Natural killer cell (primary cell): ENCODE data around the gene CNR2. TPM values are rescaled to one million over a fixed set of nuclear protein-coding genes. Genes with fewer than 3 reads are reported as not detected.
"Not testable (repeated sequence)": the region's sequence is repeated elsewhere in the genome, so short reads cannot be mapped to it uniquely, and the experiment has no call there.

ENCODE experiments used
- ATAC-seq, 3 donors: fragments of 150-1000 bp in 2 of 3; fragments of 200-7000 bp in 1 of 3; cut with Tn5 transposase; 1 replicate in 1 of 3; 2 replicates in 2 of 3; pipeline ENCODE4 v1.10.0; 2021; ENCODE audit warnings: mild to moderate bottlenecking in 2 of 3, moderate library complexity in 2 of 3
- DNase-seq, 2 donors: peaks; one replicate each; pipeline versions ENCODE4 v3.0.0 to v3.0.0-alpha.2; 2013 to 2021; ENCODE audit warnings: mixed read lengths in 1 of 2
- H3K27ac ChIP-seq: one replicate; pipeline ENCODE4 v1.5.1; 2013; ENCODE audit warnings: mild to moderate bottlenecking, low read length
- H3K27me3 ChIP-seq: one replicate; pipeline ENCODE4 v1.6.1; 2013; ENCODE audit warnings: low read length; ENCODE audit not compliant: control insufficient read depth, insufficient read depth
- H3K36me3 ChIP-seq: one replicate; pipeline ENCODE4 v1.6.1; 2013; ENCODE audit warnings: low read length; ENCODE audit not compliant: control insufficient read depth, insufficient read depth
- H3K4me1 ChIP-seq: one replicate; pipeline ENCODE4 v1.6.1; 2013; ENCODE audit warnings: low read length; ENCODE audit not compliant: control insufficient read depth, insufficient read depth
- H3K4me3 ChIP-seq: one replicate; pipeline ENCODE4 v1.5.1; 2013; ENCODE audit warnings: low read length
- H3K9me3 ChIP-seq: one replicate; pipeline ENCODE4 v1.6.1; 2013; ENCODE audit warnings: low read length; ENCODE audit not compliant: control insufficient read depth, insufficient read depth
- H3K27ac Mint-ChIP-seq, 2 donors: one replicate each; pipeline ENCODE4 v1.8.0; 2022; ENCODE audit warnings: mild to moderate bottlenecking in 2 of 2, mixed read lengths in 2 of 2, moderate library complexity in 1 of 2
- H3K27me3 Mint-ChIP-seq, 2 donors: one replicate each; pipeline ENCODE4 v1.8.0; 2022; ENCODE audit warnings: low read depth in 2 of 2, mixed read lengths in 2 of 2
- H3K36me3 Mint-ChIP-seq: one replicate; pipeline ENCODE4 v1.8.0; 2022; ENCODE audit warnings: mixed read lengths
- H3K4me1 Mint-ChIP-seq, 2 donors: one replicate each; pipeline ENCODE4 v1.8.0; 2022; ENCODE audit warnings: mixed read lengths in 2 of 2
- H3K4me3 Mint-ChIP-seq: one replicate; pipeline ENCODE4 v1.8.0; 2022; ENCODE audit warnings: mild to moderate bottlenecking, moderate library complexity, mixed read lengths
- H3K9me3 Mint-ChIP-seq, 2 donors: one replicate each; pipeline ENCODE4 v1.8.0; 2022; ENCODE audit warnings: mixed read lengths in 2 of 2
- CTCF ChIP-seq: fragments of 200-600 bp; IDR thresholded peaks from one replicate; pipeline ENCODE4 v1.8.0; 2022; ENCODE audit warnings: antibody characterized with exemption
- WGBS: methylation state at CpG from one replicate; pipeline ENCODE4 v1.1.7; 2013; ENCODE audit warnings: missing lambda C conversion rate; ENCODE audit not compliant: insufficient coverage; 5-methylcytosine and 5-hydroxymethylcytosine counted together
- intact Hi-C: fragments of 100-400 bp; cut with micrococcal nuclease; formaldehyde crosslinking; loops from one replicate; pipeline ENCODE4 v1.14.2; 2022
- total RNA-seq, 4 donors: library from RNA; stranded (reverse); fragments of 120-200 nt in 1 of 4; gene quantifications; one replicate each; pipeline versions ENCODE4 v1.2.3 to v1.2.4, GENCODE V29; 2013 to 2022

The CNR2 gene
- total RNA-seq, 3 donors from 2014 or later (not counting 1 experiment from before 2014, with no cell fraction given) = 5.3 to 12.0 (median 6.1) TPM

GRCh38 chr1:23902321-23903278 lies 10.6 kb downstream of the CNR2 start:
- H3K27me3 Mint-ChIP-seq = peaks cover 26 to 33% of the 10 kb centered on the region in 2 donors
- no peak for TF ChIP-seq CTCF
- H3K36me3 Mint-ChIP-seq = no peaks in the 10 kb centered on the region
- no peak overlapping the region for H3K4me3 ChIP-seq
- DNase-seq (no peak), ATAC-seq (peak; percentile 47 to 63 (median 57))
- H3K27ac Mint-ChIP-seq = no peak overlapping the region
- no peaks in the 10 kb centered on the region for H3K9me3 Mint-ChIP-seq
- peaks cover 12% of the 10 kb centered on the region for H3K36me3 ChIP-seq
- peaks cover 17 to 38% of the 10 kb centered on the region in 2 donors for H3K4me1 Mint-ChIP-seq
- WGBS = 32% methylated on average over 92 of the region's 92 CpGs
- H3K9me3 ChIP-seq = no peaks in the 10 kb centered on the region
- H3K27me3 ChIP-seq = no peaks in the 10 kb centered on the region
- H3K4me3 Mint-ChIP-seq = peak overlapping the region; percentile 69
- peaks cover 80% of the 10 kb centered on the region for H3K4me1 ChIP-seq
- no peak overlapping the region for H3K27ac ChIP-seq
- intact Hi-C loops = no loop called here

DNA sequence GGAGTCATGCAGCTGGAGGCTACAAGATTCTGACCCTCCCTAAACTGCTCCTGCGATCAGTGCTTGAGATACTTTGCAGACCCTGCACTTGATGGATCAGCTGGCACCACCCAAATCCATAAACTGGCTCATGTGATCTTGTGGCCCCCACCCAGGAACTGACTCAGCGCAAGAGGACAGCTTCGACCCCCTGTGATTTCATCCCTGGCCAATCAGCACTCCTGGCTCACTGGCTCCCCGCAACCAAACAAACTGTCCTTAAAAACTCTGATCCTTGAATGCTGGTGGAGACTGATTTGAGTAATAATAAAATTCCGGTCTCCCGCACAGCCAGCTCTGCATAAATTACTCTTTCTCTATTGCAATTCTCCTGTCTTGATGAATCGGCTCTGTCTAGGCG lies 13.1 kb downstream of the CNR2 start:
- DNase-seq, intact Hi-C loops: not testable (repeated sequence)

GRCh38 chr1:23899070-23899469 lies 14.1 kb downstream of the CNR2 start:
- H3K27ac Mint-ChIP-seq = peak overlapping the region in 1 of 2 donors; percentile 56
- H3K27me3 ChIP-seq = no peaks in the 10 kb centered on the region
- peaks cover 34 to 44% of the 10 kb centered on the region in 2 donors for H3K4me1 Mint-ChIP-seq
- H3K4me3 ChIP-seq = no peak overlapping the region
- DNase-seq (peak in 1 of 2 donors; percentile 21), ATAC-seq (peak; percentile 53 to 67 (median 59))
- H3K4me1 ChIP-seq = peaks cover 84% of the 10 kb centered on the region
- H3K4me3 Mint-ChIP-seq = peak overlapping the region; percentile 65
- H3K36me3 Mint-ChIP-seq = no peaks in the 10 kb centered on the region
- no peaks in the 10 kb centered on the region for H3K9me3 Mint-ChIP-seq
- no peak for TF ChIP-seq CTCF
- H3K36me3 ChIP-seq = peaks cover 7% of the 10 kb centered on the region
- H3K9me3 ChIP-seq = no peaks in the 10 kb centered on the region
- peaks cover 30 to 31% of the 10 kb centered on the region in 2 donors for H3K27me3 Mint-ChIP-seq
- intact Hi-C loops = loop anchor here (5.0 kb wide), 1 partner anchor 58 kb away; the partner anchor contains the start of gene PNRC2
- H3K27ac ChIP-seq = no peak overlapping the region
- 33% methylated on average over 3 of the region's 3 CpGs for WGBS

More for the DNA sequence above, 13.1 kb downstream of the CNR2 start:
- Mint-ChIP-seq H3K4me1 (peaks cover 34 to 50% of the 10 kb centered on the region in 2 donors), H3K4me3 (peak overlapping the region; percentile 4), H3K27me3 (peaks cover 38% of the 10 kb centered on the region in 2 donors)
- not testable (repeated sequence) for H3K27me3 ChIP-seq, H3K36me3 Mint-ChIP-seq, H3K36me3 ChIP-seq, H3K9me3 ChIP-seq, H3K27ac ChIP-seq, H3K4me3 ChIP-seq, ATAC-seq, H3K27ac Mint-ChIP-seq, H3K9me3 Mint-ChIP-seq
- H3K4me1 ChIP-seq = peaks cover 84% of the 10 kb centered on the region
- 89% methylated on average over 4 of the region's 8 CpGs for WGBS

GRCh38 chr1:23897083-23897482 lies 16.1 kb downstream of the CNR2 start:
- 49% methylated on average over 6 of the region's 6 CpGs for WGBS
- Mint-ChIP-seq H3K36me3 (no peaks in the 10 kb centered on the region), H3K9me3 (no peaks in the 10 kb centered on the region), H3K27me3 (peaks cover 24 to 32% of the 10 kb centered on the region in 2 donors), H3K27ac (no peak overlapping the region), H3K4me1 (peaks cover 36 to 45% of the 10 kb centered on the region in 2 donors), H3K4me3 (peak overlapping the region; percentile 75)
- Histone ChIP-seq H3K27ac (peak overlapping the region; percentile 28), H3K9me3 (no peaks in the 10 kb centered on the region), H3K36me3 (peaks cover 8% of the 10 kb centered on the region), H3K27me3 (no peaks in the 10 kb centered on the region), H3K4me3 (no peak overlapping the region), H3K4me1 (peaks cover 77% of the 10 kb centered on the region)
- DNase-seq (no peak), ATAC-seq (peak in 1 of 3 donors; percentile 14)
- intact Hi-C loops = loop anchor here (2.0 to 5.0 kb wide), 2 partner anchors 14 to 60 kb away; partner anchors contain the start of gene PNRC2
- no peak for TF ChIP-seq CTCF
